GM18520 (cell line): Measurements from ENCODE around the gene MINDY3.
"Not testable (repeated sequence)": the region's sequence is repeated elsewhere in the genome, so short reads cannot be mapped to it uniquely, and the experiment has no call there.

Source experiments
- ATAC-seq: cut with Tn5 transposase; IDR thresholded peaks from one replicate; pipeline ENCODE4 v1.9.1; 2021; ENCODE audit not compliant: unreplicated experiment

Gene MINDY3

DNA sequence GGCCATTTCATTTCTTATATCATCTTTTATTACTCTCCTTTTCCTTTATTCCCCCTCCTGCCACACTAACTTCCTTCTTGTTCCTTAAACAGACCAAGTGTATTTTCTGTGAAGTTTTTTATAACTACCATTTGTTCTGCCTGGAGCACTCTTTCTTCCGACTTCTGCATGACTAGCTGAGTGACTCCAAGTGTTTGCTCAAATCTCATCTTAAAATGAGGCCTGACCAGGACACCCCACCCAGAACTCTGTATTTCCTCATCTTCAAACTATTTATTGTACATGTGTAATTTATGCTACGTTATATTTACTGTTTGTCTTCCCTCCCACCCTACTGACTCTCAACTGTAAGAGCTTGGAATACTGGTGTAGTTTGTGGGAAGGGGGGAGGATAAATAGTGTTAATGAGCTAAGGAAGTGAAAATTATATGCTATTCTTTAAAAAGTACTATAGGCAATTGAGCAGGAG lies 3.2 kb downstream of the MINDY3 start:
- ATAC-seq, result no peak

DNA sequence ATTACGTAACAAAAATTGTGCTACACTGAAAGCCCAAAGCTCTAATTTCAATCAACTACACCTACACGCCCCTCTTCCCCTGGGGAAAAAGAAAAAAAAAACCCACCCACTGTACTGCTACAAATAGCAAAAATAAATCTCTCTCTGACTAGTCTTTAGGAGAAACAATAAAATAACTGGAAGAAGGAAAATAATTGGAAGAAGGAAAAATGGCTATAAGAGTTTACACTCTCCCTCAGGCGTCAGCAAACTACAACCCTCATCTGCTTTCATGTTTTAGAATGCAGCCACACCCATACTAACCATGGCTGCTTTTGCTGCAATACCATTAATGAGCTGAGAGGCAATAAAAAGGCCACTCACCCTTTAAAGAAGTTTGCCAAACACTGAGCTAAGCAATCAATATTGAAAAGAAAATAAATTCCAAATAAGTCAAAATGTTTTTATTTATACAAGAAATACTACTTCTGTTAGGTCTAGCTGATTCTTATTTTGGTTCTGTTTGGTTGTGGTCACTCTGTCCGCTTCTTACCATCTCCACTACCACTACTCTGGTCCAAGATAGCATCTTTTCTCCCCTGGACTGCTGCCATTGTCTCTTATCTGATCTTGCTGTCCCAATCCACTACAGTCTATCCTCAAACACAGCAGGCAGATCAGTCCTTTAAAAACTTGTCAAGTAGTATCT lies 3.8 kb downstream of the MINDY3 start:
- ATAC-seq, result no peak

DNA sequence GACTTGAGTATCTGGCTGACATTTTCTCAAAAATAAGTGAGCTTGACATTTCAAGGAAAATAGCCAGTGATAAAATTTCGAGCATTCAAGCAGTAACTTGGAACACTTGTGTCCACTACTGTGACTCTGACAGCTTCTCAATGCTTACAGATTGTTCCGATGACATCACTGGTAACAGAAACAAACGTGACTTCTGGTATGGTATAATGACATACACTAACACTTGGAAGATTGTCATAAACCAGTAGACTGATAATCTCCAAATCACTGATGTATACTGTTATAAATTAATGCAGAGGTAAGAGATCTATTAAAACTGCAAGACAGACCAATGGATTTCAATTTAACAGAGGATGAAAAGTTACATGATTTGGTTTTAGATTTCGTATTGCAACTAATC lies 6.5 kb downstream of the MINDY3 start:
- ATAC-seq, result no peak

GRCh38 chr10:15852111-15852557 lies 8.2 kb downstream of the MINDY3 start:
- no peak for ATAC-seq

DNA sequence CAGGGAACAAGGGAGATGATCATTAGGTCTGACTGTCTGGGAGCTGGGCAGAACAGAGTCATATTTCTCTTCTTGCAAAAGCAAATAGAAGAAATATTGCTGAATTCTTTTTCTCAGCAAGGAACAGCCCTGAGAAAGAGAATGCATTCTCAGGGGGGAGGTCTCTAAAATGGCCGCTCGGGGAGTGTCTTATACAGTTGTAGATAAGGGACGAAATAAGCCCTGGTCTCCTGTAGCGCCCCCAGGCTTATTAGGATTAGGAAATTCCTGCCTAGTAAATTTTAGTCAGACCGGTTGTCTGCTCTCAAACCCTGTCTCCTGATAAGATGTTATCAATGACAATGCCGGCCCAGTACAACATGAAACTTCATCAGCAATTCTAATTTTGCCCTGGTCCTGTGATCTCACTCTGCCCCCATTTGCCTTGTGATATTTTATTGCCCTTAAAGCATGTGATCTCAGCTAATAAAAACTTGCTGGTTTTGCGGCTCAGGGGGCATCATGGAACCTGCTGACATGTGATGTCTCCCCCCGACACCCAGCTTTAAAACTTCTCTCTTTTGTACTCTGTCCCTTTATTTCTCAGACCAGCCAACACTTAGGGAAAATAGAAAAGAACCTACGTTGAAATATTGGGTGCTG lies 9.8 kb downstream of the MINDY3 start:
- ATAC-seq, result not testable (repeated sequence)

GRCh38 chr10:15849316-15849715 lies 11.0 kb downstream of the MINDY3 start:
- ATAC-seq, result no peak

- no peak for ATAC-seq
Measured at GRCh38 chr10:15847481-15847880, 12.8 kb downstream of the MINDY3 start.

DNA sequence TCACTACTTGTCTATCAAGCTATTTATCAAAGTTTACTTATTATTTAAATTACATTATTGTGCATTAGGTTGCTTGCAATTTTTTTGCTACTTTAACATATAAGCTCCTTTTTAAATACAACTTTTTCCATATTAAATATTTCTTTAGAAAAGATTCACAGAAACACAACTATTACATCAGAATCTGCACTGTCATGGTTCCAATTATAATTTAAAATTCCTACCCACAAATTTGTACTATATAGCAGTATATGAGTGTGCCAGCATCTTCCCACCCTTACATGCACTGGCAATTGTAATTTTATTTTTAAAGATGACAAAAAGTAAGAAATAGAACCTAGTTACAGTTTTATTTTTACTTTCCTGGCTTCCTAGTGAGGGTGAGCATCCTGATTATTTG lies 15.8 kb downstream of the MINDY3 start:
- ATAC-seq, result no peak

DNA sequence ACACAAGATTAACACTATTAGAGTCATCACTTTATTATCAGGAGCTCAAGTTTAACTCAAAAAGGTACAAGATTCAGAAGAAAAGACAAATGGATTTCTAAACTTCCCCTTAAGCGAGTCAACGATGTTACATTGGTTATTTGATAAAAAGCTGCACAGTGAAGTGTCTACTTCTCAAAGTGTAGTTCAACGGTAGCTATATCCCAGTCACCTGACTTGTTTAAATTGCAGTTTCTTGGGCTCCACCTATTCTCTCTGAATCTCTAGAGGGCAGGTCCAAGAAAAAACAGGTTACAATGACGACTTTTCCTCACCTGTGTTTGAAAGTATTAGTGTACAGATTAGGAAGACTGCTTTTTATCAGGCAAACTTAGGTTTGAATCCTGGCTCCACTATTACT lies 16.6 kb downstream of the MINDY3 start:
- no peak for ATAC-seq

DNA sequence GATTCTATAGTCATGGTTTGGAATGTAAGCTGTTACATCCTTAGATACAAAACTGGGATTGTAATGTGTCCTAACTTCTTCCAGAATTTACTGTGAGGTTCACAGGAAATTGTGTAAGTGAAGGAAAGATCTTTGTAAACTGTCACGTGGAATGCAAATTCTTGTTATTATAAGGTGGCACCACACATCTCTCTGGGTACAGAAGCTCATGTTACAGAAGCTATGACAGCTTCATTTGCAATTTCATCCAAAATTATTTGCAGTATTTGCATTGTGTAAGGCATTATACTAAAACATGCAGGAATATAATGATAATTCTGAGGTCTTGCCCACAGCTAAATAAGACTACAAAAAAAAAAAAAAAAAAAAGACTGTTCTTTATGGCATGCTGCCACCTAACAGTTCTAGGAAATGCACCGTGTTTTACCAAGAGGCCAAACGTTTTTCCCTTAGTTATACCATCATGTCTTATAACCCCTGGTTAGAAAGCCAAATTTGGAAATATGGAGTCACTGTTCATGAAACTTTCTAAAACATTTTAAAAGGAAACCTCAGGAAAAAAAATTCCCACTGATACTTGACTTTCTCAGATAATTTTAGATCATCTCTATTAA lies 17.6 kb downstream of the MINDY3 start:
- no peak for ATAC-seq

DNA sequence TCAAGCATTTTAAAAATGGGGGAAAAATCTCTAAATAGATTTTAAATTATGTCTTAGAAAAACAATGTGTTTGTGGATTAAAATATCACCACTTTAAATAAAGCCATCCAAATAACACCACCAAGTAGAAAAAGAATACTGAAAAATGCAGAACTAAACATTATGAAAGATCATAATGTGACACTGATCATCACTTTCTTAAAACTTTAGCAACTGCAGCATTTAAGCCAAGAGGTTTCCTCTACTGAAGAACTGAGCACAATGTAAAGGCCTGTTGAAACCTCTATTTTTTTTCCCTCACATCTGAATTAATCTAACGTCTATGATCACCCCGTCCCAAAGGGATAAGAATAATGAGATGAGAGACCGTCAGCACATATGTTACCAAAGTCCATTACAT lies 18.6 kb downstream of the MINDY3 start:
- ATAC-seq, result no peak

DNA sequence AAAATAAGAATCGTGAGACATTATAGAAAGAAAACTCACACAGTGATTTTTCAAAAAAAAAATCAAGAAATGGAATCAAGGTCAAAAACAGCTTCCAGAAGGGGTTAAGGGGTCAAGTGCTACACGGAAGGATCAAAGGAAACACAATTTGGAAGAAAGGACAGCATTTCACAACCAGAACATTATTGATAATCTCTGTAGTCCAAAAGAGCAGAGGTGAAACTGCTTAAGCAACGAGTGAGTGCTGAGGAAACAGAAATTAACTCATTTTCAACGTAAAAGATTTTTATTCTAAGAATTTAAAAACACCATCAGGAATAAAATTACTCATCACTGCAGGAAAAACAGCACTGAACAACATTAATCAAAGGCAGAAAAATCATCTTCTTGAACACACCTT lies 23.5 kb downstream of the MINDY3 start:
- no peak for ATAC-seq

GRCh38 chr10:15829495-15829894 lies 30.8 kb downstream of the MINDY3 start:
- ATAC-seq, result no peak

- ATAC-seq, result no peak
Measured at GRCh38 chr10:15824498-15824897, 35.8 kb downstream of the MINDY3 start.

GRCh38 chr10:15822131-15822530 lies 38.2 kb downstream of the MINDY3 start:
- ATAC-seq, result no peak

GRCh38 chr10:15821046-15821683 lies 39.1 kb downstream of the MINDY3 start:
- no peak for ATAC-seq

DNA sequence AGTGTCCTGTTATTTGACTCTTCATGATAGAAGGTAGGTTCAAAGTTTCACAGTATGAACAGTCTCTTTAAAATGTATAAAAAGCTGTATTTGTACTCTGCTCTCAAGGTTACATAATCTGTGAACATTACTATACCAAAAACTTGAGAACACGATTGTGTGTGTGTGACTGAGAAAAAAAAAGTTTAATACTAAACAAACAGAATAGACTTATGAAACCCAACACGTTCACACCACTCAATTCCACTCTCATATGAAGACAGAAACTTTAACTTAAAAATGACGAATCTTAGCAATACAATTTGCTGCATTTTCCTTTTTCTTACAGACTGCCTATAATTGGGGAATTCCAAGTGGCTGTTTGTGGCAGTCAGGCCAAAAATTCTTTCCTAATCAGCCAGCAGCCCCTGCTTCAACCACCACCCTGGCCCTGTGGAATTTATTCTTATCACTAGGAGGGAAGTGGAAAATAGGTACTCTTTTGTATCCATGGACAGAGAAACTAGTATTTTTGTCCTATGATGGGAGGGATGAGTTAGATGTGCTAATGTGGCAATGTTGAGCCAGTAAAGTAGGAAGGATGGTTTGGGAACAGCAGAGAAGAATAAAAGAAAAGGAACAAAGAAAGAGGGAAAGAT lies 42.8 kb downstream of the MINDY3 start:
- ATAC-seq, result no peak

- no peak for ATAC-seq
Measured at GRCh38 chr10:15815242-15815885, 44.9 kb downstream of the MINDY3 start.

GRCh38 chr10:15814565-15814964 lies 45.7 kb downstream of the MINDY3 start:
- ATAC-seq, result no peak

DNA sequence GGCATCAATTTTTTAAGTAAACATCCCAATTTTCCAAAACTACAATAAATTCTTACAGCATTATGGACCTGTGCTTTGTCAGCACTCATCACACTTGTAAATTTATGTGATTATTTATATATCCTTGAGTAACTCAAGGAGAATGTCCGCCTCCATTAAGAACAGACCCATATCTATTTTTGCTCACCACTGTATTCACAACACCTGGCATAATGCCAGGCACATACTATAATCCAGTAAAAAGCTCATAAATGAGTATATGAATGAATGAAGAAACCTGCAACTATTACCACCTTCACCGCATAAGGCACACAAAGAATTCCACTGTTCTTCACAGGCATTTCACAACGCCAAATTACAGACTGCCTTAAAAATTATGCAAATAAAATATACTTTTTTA lies 46.9 kb downstream of the MINDY3 start:
- no peak for ATAC-seq

GRCh38 chr10:15809450-15809849 lies 50.9 kb downstream of the MINDY3 start:
- ATAC-seq, result no peak
